Sigmoid colon (tissue), 7 donors: ENCODE data around the gene ANKAR. TPM values are rescaled to one million over a fixed set of nuclear protein-coding genes. Genes with fewer than 3 reads are reported as not detected.
A peak's percentile ranks its signal among the peaks of the same experiment; 100 is the strongest.
"Not testable (repeated sequence)": the region's sequence is repeated elsewhere in the genome, so short reads cannot be mapped to it uniquely, and the experiment has no call there.

Experiments used
- DNase-seq: peaks from one replicate; pipeline ENCODE4 v3.0.0-alpha.2; 2019
- H3K27ac ChIP-seq, 4 donors: fragments of 200-600 bp; sonication (generic); one replicate each; pipeline ENCODE4 v1.5.1; 2016 to 2019; ENCODE audit warnings: mild to moderate bottlenecking in 1 of 4
- H3K27me3 ChIP-seq, 3 donors: fragments of 200-600 bp; sonication (generic); one replicate each; pipeline ENCODE4 v1.5.1; 2019; ENCODE audit warnings: mild to moderate bottlenecking in 1 of 3
- H3K36me3 ChIP-seq, 4 donors: fragments of 200-600 bp; sonication (generic); one replicate each; pipeline ENCODE4 v1.5.1; 2016 to 2019
- H3K4me1 ChIP-seq, 4 donors: fragments of 200-600 bp; sonication (generic); one replicate each; pipeline ENCODE4 v1.5.1; 2017 to 2019
- H3K4me3 ChIP-seq, 4 donors: fragments of 200-600 bp; sonication (generic); one replicate each; pipeline ENCODE4 v1.5.1; 2017 to 2019; ENCODE audit warnings: mild to moderate bottlenecking in 2 of 4, moderate library complexity in 1 of 4
- H3K9me3 ChIP-seq, 4 donors: fragments of 200-600 bp in 3 of 4; sonication (generic) in 3 of 4; one replicate each; pipeline versions ENCODE4 v1.5.1 to v1.6.1; 2013 to 2019
- EP300 ChIP-seq, 4 donors: sonication (generic); formaldehyde crosslinking; IDR thresholded peaks; one replicate each; pipeline ENCODE4 v1.6.1; 2017; ENCODE audit warnings: antibody characterized with exemption in 4 of 4
- POLR2A ChIP-seq, 2 donors: fragments of 450-650 bp; IDR thresholded peaks; one replicate each; pipeline ENCODE4 v1.6.1; 2016; ENCODE audit warnings: antibody characterized with exemption in 2 of 2, mild to moderate bottlenecking in 2 of 2, moderate library complexity in 2 of 2
- POLR2AphosphoS5 ChIP-seq, 4 donors: sonication (generic); formaldehyde crosslinking; IDR thresholded peaks; one replicate each; pipeline ENCODE4 v1.6.1; 2017; ENCODE audit warnings: antibody characterized with exemption in 4 of 4
- WGBS, 2 donors: extraction: QIAGEN DNeasy Blood & Tissue Kit; methylation state at CpG; one replicate each; pipeline ENCODE4 v1.1.7; 2013; 5-methylcytosine and 5-hydroxymethylcytosine counted together
- intact Hi-C: fragments of 100-400 bp; cut with DNase I; formaldehyde crosslinking; loops from one replicate; pipeline ENCODE4 v1.15.1; 2023
- polyA plus RNA-seq, 3 donors: library from polyadenylated mRNA; stranded (reverse); fragments of 200-250 nt; gene quantifications; one replicate each; pipeline ENCODE4 v1.2.3, GENCODE V29; 2013
- total RNA-seq, 4 donors: library from RNA; depleted of rRNA; stranded (reverse); fragments of >200 nt; gene quantifications; one replicate each; pipeline ENCODE4 v1.1.0, GENCODE V29; 2016
- TF ChIP-seq, protein P1 (sequence below), 4 experiments: fragments of 450-650 bp in 3 of 4; fragments of 200-600 bp in 1 of 4; IDR thresholded peaks; one replicate each; pipeline ENCODE4 v1.5.1; 2016 to 2019; ENCODE audit warnings: antibody characterized with exemption in 4 of 4, mild to moderate bottlenecking in 3 of 4, moderate library complexity in 2 of 4
- donor health status: healthy with polysubstance abuse.
- donor health status: Bipolar disorder and iron deficiency.
- donor health status: healthy.

ANKAR gene
- total and polyA plus RNA-seq, 7 donors = 2.1 to 27.7 (median 11.9) TPM

DNA sequence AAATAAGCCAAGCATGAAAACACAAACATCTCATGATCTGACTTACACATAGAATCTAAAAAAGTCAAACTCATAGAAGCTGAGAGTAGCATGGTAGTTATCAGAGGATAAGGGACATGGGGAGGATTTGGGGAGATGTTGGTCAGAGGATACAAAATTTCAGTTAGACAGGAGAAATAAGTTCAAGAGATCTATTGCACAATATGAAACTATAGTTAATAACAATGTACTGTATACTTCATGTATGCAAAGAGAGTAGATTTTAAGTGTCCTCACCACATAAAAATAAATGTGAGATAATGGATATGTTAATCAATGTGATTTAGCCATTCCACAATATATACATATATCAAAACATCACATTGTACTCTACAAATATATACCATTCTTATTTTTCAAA, 23.2 kb upstream of the ANKAR start:
- no peaks in the 10 kb centered on the region for H3K4me1 ChIP-seq
- H3K27ac ChIP-seq = no peak overlapping the region
- intact Hi-C loops = no loop called here
- H3K36me3 ChIP-seq = no peaks in the 10 kb centered on the region
- H3K4me3 ChIP-seq = no peak overlapping the region
- no peak for DNase-seq
- H3K27me3 ChIP-seq = no peaks in the 10 kb centered on the region
- H3K9me3 ChIP-seq = no peaks in the 10 kb centered on the region
- TF ChIP-seq EP300 (IDR thresholded peaks at IDR 0.05) (no peak), POLR2A (IDR thresholded peaks at IDR 0.05) (no peak), POLR2AphosphoS5 (IDR thresholded peaks at IDR 0.05) (no peak)
- TF ChIP-seq, protein P1, sequence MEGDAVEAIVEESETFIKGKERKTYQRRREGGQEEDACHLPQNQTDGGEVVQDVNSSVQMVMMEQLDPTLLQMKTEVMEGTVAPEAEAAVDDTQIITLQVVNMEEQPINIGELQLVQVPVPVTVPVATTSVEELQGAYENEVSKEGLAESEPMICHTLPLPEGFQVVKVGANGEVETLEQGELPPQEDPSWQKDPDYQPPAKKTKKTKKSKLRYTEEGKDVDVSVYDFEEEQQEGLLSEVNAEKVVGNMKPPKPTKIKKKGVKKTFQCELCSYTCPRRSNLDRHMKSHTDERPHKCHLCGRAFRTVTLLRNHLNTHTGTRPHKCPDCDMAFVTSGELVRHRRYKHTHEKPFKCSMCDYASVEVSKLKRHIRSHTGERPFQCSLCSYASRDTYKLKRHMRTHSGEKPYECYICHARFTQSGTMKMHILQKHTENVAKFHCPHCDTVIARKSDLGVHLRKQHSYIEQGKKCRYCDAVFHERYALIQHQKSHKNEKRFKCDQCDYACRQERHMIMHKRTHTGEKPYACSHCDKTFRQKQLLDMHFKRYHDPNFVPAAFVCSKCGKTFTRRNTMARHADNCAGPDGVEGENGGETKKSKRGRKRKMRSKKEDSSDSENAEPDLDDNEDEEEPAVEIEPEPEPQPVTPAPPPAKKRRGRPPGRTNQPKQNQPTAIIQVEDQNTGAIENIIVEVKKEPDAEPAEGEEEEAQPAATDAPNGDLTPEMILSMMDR (IDR thresholded peaks at IDR 0.05) = no peak

DNA sequence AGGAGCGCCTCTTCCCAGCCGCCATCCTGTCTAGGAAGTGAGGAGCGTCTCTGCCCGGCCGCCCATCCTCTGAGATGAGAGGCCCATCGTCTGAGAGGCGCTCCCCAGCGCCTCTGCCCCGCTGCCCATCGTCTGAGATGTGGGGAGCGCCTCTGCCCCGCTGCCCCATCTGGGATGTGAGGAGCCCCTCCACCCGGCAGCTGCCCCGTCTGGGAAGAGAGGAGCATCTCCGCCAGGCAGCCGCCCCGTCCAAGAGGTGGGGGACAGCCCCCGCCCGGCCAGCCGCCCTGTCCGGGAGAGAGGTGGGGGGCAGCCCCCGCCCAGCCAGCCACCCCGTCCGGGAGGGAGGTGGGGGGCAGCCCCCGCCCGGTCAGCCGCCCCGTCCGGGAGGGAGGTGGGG, 21.0 kb upstream of the ANKAR start:
- H3K27me3 ChIP-seq, H3K9me3 ChIP-seq, intact Hi-C loops, H3K4me3 ChIP-seq, DNase-seq, H3K4me1 ChIP-seq, H3K27ac ChIP-seq, H3K36me3 ChIP-seq: not testable (repeated sequence)
- WGBS, 2 donors = 96 to 98% methylated on average over 29 of the region's 29 CpGs

DNA sequence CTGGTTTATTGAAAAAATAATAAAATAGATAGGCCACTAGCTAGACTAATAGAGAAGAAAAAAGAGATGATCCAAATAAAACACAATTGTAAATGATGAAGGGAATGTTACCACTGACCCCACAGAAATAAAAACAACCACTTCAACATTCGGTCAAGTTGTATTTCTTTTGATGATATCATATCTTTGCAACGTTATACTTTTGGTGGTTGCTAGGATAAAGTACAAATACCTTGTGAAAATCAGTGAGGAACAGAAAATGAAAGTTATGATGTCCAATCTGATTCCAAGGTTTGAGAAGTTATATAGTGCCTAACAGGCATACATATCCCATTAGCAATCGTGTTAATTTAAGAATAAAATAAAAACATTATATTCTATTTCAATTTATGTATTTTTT, 19.8 kb upstream of the ANKAR start:
- WGBS, 2 donors = 54 to 71% methylated on average over 3 of the region's 3 CpGs
- Histone ChIP-seq H3K27me3 (no peaks in the 10 kb centered on the region), H3K27ac (no peak overlapping the region), H3K4me3 (no peak overlapping the region), H3K9me3 (no peaks in the 10 kb centered on the region), H3K4me1 (no peaks in the 10 kb centered on the region), H3K36me3 (no peaks in the 10 kb centered on the region)
- DNase-seq = no peak
- TF ChIP-seq, protein P1 (IDR thresholded peaks at IDR 0.05) = no peak
- TF ChIP-seq POLR2AphosphoS5 (IDR thresholded peaks at IDR 0.05) (no peak), POLR2A (IDR thresholded peaks at IDR 0.05) (no peak), EP300 (IDR thresholded peaks at IDR 0.05) (no peak)
- intact Hi-C loops = no loop called here

DNA sequence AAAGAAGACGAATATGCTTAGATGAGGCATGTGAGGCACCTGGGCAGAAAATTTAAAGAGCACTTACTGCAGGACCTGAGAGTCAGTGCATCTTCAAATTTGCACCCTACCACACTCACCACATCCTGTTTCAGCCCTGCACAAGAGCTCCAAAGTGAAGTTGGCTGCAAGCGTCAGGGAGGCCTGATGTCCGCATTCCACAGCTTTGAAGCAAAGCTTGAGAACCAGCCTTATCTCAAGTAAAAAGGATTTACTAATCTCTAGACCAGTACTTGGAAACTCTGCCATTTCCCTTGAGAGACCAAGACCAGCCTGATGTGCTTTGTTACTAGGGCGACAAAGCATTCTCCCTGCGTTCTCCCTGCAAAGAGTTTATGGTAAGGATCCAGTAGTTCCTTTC, 16.6 kb upstream of the ANKAR start:
- Histone ChIP-seq H3K9me3 (no peaks in the 10 kb centered on the region), H3K4me1 (peaks cover 0 to 13% (median 12%) of the 10 kb centered on the region in 4 donors), H3K36me3 (no peaks in the 10 kb centered on the region), H3K27ac (no peak overlapping the region), H3K4me3 (no peak overlapping the region), H3K27me3 (no peaks in the 10 kb centered on the region)
- intact Hi-C loops = no loop called here
- DNase-seq = no peak
- TF ChIP-seq EP300 (IDR thresholded peaks at IDR 0.05) (no peak), POLR2A (IDR thresholded peaks at IDR 0.05) (no peak), POLR2AphosphoS5 (IDR thresholded peaks at IDR 0.05) (no peak)
- TF ChIP-seq, protein P1 (IDR thresholded peaks at IDR 0.05) = no peak
- WGBS, 2 donors = 52 to 84% methylated on average over 5 of the region's 5 CpGs

DNA sequence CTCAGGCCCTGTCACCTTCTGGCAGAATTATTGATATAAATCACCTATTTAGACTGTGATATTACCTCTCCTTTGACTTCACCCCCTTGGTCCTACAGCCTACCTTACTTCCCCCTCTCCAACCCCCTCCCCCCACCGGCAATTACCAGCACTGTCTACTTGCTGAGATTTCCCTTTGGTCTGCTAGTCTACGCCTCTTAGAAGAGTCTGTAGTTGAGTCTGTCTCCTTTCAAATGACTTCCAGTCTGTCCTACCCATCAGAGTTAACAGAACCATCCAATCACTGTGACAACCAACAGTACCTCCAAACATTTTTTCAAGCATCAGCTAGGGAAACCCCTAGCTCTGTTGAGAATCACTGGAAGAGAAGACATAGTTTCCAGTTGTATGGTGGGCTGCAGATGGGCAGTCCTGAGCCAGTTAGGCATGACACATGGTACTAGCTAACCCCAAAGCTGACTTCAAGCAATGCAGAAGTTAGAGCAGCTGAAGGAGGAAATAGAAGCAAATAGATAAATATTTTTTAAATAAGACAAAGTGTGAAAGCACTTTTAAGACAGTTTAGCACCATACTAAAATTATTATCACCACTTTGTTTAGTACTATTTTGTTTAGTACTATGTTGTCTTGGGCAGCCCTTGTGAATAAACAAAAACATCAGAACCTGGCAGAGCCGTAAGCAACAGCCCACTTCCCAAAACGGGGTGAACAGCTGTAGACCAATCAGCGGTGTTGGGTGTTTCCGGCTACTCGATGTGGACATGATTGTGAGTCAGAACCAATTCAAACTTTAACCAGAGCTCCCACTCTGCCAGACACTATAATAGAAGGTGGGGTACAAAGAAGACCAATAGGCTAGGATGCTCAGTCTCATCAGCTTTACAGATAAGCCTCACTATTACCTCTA, 15.9 kb upstream of the ANKAR start:
- no peaks in the 10 kb centered on the region for H3K9me3 ChIP-seq
- intact Hi-C loops = no loop called here
- H3K27me3 ChIP-seq = no peaks in the 10 kb centered on the region
- H3K4me3 ChIP-seq = no peak overlapping the region
- TF ChIP-seq, protein P1 (IDR thresholded peaks at IDR 0.05) = no peak
- WGBS, 2 donors = 58 to 68% methylated on average over 7 of the region's 7 CpGs
- H3K36me3 ChIP-seq = no peaks in the 10 kb centered on the region
- DNase-seq = no peak
- H3K4me1 ChIP-seq = peaks cover 0 to 20% (median 19%) of the 10 kb centered on the region in 4 donors
- peak overlapping the region in 1 of 4 donors; percentile 9 for H3K27ac ChIP-seq
